ENCODE results near the gene REPIN1.

The REPIN1 gene

DNA sequence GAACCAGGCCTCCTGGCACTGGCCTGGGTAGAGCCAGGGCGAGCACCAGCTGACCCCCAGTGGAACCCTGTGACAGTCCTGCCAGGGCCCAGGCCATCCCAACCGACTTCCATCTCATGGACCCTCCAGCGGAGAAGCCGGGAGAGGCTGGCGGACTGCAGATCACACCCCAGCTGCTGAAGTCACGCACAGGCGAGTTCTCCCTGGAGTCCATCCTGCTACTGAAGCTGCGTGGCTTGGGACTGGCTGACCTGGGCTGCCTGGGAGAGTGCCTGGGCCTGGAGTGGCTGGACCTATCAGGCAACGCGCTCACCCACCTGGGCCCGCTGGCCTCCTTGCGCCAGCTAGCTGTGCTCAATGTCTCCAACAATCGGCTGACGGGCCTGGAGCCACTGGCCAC, 31.9 kb upstream of the REPIN1 start:
- in situ Hi-C loops (cut with MboI; ENCODE audit: low sequenced_read_pairs) = no loop called here

GRCh38 chr7:150337179-150337578, 31.4 kb upstream of the REPIN1 start:
- in situ Hi-C loops (cut with MboI; ENCODE audit: low sequenced_read_pairs) = no loop called here

DNA sequence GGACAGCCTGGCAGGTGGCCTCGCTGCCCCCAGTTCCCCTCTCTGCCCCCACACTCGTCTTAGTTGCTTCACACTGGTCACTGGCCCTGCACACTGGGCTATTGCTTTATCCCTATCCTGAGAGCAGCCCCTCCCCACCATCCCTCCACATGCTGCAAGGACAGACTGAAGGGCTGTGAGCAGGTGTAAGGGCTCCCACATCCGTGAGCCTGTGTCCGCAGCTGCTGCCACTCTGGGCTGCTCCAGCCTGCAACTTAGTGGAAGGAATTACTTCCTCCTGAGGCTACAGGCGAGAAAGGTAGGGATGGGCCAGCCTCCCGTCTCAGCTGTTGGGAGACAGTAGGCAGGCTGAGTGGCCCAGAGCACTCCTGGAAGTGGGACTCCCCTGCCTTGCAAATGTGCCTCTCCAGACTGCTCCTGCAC, 31.0 kb upstream of the REPIN1 start:
- in situ Hi-C loops (cut with MboI; ENCODE audit: low sequenced_read_pairs) = no loop called here

GRCh38 chr7:150338166-150338829, 30.3 kb upstream of the REPIN1 start:
- in situ Hi-C loops (cut with MboI; ENCODE audit: low sequenced_read_pairs) = no loop called here

GRCh38 chr7:150339409-150339809, 29.2 kb upstream of the REPIN1 start:
- in situ Hi-C loops (cut with MboI; ENCODE audit: low sequenced_read_pairs) = no loop called here

- in situ Hi-C loops (cut with MboI; ENCODE audit: low sequenced_read_pairs) = no loop called here
Observed at GRCh38 chr7:150340024-150340749, 28.4 kb upstream of the REPIN1 start.

DNA sequence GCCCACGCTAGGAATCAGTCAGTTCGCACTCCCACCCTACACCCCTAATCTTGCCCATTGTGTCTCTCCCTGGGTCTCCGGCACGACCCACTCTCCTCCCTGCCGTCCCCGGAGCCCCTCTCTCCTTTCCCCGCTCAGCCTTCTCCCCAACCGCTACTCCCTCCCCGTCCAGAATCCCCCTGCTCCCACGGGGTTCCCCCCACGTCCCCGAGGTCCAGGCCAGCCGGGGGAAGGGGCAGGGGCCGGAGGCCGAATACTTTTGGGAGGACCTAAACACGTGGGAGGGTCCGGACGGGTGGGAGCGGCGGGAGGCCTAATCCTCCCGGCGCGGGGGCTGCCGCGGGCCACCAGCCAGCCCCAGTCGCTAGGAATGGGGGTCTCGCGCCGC, 27.8 kb upstream of the REPIN1 start:
- in situ Hi-C loops (cut with MboI; ENCODE audit: low sequenced_read_pairs) = no loop called here

- in situ Hi-C loops (cut with MboI; ENCODE audit: low sequenced_read_pairs) = no loop called here
Observed at GRCh38 chr7:150341263-150342120, 27.1 kb upstream of the REPIN1 start, which contains the start of gene RARRES2. Gene RARRES2 (minus strand): TSS chr7:150341629. CDS start chr7:150340609, 1,020 bp downstream.

DNA sequence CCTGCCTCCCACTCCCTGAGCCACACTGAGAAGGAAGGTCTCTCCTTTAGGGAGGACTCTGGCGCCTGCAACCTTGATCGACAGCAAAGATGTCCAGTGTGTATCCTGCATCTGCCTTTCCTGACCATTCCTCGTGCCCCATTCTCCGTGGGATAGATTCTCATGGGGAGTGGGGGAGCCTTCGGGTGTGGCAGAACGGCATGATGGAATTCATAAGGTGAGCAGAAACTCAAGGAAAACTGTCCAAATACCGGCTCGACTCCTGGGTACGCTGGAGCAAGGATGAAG, 26.6 kb upstream of the REPIN1 start:
- in situ Hi-C loops (cut with MboI; ENCODE audit: low sequenced_read_pairs) = no loop called here

DNA sequence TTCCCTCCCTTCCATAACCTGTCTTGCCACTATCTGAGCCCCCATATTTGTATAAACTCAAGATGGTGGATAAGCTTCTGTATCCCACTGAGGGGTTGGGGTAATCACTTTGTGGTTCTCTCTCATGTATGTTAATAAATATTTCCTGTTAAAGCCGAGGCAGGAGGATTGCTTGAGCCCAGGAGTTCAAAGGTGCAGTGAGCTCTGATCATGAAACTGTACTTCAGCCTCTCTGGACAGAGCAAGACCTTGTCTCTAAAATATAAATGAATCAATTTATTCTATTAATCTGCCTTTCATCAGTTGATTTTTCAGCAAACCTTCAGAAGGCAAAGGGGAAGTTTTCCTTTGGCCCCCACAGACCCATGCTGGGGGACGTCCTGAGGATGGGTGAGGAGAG, 25.4 kb upstream of the REPIN1 start:
- in situ Hi-C loops (cut with MboI; ENCODE audit: low sequenced_read_pairs) = no loop called here

- in situ Hi-C loops (cut with MboI; ENCODE audit: low sequenced_read_pairs) = no loop called here
Observed at GRCh38 chr7:150344299-150344698, 24.3 kb upstream of the REPIN1 start.

DNA sequence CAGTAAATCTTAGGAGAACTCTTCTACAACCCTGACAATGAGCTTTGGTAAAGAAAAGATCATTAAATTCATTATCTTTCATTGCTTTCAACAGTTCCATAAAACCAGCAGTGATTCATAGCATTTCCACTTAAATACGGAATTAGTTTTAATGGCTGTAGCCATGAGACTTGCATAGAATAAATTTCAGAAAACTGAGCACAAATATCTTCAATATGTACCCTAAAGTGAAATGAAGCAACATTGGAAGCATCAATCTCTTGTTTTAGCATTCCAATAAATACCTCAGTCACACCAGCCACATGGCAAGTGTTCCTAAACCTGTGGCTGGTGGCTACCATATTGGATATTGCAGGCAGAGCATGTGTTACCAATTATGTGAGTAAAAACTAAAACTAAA, 23.6 kb upstream of the REPIN1 start:
- in situ Hi-C loops (cut with MboI; ENCODE audit: low sequenced_read_pairs) = no loop called here

DNA sequence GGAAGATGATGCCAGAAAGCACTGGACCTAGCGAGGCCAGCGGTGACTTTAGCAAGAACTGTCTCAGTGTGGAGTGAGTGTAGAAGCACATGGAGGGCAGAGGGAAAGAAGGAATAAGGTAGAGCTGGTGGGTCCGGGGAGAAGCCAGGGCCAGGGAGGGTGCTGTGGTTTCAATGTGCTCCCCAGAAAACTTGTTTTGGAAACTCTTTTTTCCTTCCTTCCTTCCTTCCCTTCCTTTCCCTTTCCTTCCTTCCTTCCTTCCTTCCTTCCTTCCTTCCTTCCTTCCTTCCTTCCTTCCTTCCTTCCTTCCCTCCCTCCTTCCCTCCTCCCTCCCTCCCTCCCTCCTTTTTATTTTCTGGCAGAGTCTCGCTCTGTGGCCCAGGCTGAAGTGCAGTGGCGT, 21.7 kb upstream of the REPIN1 start:
- in situ Hi-C loops (cut with MboI; ENCODE audit: low sequenced_read_pairs) = no loop called here

GRCh38 chr7:150351587-150352194, 16.9 kb upstream of the REPIN1 start:
- in situ Hi-C loops (cut with MboI; ENCODE audit: low sequenced_read_pairs) = no loop called here

GRCh38 chr7:150355666-150356059, 13.0 kb upstream of the REPIN1 start:
- in situ Hi-C loops (cut with MboI; ENCODE audit: low sequenced_read_pairs) = no loop called here

DNA sequence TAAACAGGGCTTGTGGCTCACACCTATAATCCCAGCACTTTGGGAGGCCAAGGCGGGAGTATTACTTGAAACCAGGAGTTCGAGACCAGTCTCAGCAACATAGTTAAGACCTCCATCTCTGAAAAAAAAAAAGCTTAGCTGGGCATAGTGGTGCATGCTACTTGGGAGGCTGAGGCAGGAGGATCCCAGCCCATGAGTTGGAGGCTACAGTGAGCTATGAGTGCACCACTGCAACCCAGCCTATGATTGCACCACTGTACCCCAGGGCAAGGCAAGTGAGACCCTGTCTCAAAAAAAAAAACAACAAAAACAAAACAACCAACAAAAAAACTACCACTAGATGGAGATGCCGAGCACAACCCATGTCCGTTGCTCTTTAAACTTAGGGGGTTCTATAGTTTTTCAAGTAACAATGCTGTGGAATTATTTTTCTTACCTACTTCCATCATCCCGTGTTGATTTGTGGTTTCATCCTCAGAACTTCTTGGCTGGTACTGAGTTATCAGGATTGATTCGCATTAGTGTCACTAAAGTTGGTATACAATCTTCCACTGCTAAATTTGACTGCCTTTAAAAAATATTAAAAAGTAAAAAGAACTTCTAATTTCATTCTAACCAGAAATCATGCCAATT, 12.2 kb upstream of the REPIN1 start:
- in situ Hi-C loops (cut with MboI; ENCODE audit: low sequenced_read_pairs) = no loop called here

- in situ Hi-C loops (cut with MboI; ENCODE audit: low sequenced_read_pairs) = no loop called here
Observed at GRCh38 chr7:150357270-150357669, 11.4 kb upstream of the REPIN1 start.

DNA sequence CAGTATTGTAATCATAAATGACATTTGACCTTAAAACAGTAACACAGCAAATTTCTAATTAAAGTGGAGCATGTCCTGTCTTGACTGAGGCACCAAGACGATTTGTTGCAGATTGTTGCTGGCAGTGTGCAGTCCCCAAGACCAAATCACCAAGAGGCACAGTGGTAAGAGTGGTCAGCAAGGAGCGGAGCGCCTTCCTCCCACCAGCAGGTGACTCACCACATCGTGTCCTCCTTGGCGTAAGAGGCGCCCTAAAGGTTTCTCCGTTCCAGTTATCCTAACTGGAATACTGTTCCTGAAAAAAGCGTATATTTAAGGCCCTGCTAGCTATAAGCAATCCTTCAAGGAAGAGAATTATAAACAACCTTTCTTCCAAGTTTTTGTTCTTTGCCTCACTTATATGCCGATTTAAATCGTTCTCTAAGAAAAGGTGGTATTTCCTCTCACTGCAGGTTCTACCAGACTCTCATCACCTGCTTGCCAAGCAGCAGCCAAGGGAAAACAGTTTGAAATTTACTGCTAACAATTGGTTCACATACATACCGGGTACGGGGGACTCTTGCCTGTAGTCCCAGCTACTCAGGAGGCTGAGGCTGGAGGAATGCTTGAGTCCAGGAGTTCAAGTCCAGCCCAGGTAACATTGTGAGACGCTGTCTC, 10.7 kb upstream of the REPIN1 start:
- in situ Hi-C loops (cut with MboI; ENCODE audit: low sequenced_read_pairs) = no loop called here

GRCh38 chr7:150358433-150358832, 10.2 kb upstream of the REPIN1 start:
- in situ Hi-C loops (cut with MboI; ENCODE audit: low sequenced_read_pairs) = no loop called here

DNA sequence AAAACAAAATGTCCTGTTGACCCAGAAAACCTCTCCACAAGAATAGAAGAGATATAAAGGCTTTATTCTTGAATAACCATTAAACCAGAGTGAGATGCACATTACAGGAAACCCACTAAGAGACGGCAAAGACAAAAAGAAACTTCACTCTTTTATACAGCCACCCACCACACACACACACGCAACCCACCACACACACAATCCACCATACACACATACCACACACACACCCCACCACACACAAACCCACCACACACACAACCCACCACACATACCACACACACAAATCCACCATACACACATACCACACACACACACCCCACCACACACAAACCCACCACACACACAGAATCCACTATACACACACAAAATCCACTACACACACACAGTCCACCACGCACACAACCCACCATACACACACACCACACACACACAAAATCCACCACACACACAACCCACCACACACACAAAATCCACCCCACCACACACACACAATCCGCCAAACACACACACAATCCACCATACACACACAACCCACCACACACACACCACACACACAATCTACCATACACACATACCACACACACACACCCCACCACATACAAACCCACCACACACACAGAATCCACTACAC, 9.5 kb upstream of the REPIN1 start:
- in situ Hi-C loops (cut with MboI; ENCODE audit: low sequenced_read_pairs) = no loop called here
